Thoracic aorta endothelial cell (primary cell): Measurements from ENCODE around the gene RPS3. TPM values are rescaled to one million over a fixed set of nuclear protein-coding genes. Genes with fewer than 3 reads are reported as not detected.

Experiments
- small RNA-seq: library from RNA; depleted of rRNA; stranded (forward); fragments of <200 nt; gene quantifications from one replicate; pipeline ENCODE3, GENCODE V24; 2012
- total RNA-seq: library from RNA; depleted of rRNA; stranded (reverse); fragments of >200 nt; gene quantifications from 2 replicates; pipeline ENCODE4 v1.2.3, GENCODE V29; 2012

The RPS3 gene
- 2,995 and 3,562 TPM in 2 replicates for total RNA-seq

DNA sequence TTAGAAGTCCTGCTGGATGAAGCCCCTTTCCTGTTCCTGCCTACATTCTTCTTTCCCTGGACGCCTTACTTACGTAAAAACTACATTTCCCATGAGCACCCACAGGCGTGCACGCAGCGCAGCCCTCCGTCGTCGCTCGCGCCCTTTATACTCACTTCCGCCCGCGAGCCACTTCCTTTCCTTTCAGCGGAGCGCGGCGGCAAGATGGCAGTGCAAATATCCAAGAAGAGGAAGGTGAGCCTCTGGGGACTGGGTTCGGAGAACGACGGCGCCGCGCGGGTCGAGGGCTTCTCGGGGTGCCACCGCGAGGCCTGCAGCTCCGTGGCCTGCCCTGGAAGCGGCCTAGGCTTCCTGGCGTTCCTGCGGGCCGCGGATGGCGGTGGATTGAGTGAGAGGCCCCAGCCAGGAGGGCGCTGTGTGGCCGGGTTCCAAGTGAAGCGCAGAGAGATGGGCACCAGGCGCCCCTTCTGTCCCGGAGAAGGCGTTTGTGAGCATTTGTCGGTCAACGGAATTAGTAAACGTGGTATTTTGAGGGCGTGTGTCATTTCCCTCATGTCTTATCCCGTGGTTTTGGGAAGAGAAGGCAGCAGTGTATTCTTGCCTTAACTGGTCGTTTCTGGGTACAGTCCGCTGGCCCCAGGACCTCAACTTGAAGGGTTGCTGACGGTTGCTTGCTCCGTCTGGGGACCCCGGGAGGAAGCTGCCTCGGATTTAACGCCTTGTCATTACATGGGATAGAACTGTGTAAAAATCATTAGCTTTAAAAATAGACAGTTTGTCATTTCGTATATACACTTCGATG, at the start of gene RPS3:
Gene RPS3 (plus strand): TSS at position 175 of the 802 bp plus-strand sequence. CDS start 30 bp downstream, at position 205.

DNA sequence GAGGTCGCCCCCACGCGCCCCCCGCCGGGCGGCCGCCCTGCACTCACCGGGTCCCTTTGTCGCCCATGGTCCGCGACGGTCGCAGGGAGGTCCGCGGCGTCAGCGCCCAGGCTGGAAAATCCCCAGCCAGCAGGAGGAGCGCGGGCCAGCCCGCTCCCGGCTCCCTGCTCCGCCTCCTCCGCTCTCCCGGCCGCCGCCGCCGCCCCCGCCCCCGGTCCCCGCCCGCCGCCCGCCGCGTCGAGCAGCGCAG, 47.9 kb upstream of the RPS3 start, which contains the start of gene ARRB1:
Gene ARRB1 (minus strand): TSS at position 121 of the 250 bp plus-strand sequence. CDS start 54 bp downstream, at position 67.

DNA sequence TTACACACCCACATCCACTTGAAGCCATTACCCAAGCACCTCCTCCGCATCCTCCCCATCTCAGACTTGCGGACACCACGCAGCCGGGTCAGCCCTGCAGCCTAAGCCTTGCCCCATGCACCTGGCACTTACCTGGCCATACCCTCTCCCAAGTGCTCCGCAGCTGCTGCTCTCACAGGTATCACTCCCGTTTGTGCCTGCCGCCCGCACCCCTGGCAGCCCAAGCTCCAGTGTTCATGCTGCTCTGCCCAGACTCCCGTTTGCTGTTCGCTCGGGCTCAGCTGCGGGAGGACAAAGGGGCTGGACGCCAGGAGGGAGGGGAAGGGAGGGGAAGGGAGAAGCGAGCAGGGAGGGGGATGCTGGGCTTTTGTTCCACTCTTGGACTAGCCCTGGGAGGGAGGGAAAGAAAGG, 33.6 kb downstream of the RPS3 start, which contains the start of gene KLHL35:
Gene KLHL35 (minus strand): TSS at position 293 of the 411 bp plus-strand sequence. CDS start 2,574 bp downstream, outside the sequence.

Small RNA genes lying within 50 kb of the gene (small RNA-seq; reads per million reads assigned to genes)
- gene SNORD15A: not detected
- gene SNORD15B: 6,142 reads per million, percentile 100 among the genes with 10 or more reads in this experiment

Other genes starting within 250 kb of the RPS3 start
- gene SLCO2B1, start 248.4 kb upstream of the RPS3 start, total RNA-seq: 0.27 TPM in 1 of 2 replicates, not detected in the other
- gene TPBGL, start 158.7 kb upstream of the RPS3 start, total RNA-seq: 0.07 TPM in 1 of 2 replicates, not detected in the other
- 100 and 189 TPM in 2 replicates for gene ARRB1, start 47.9 kb upstream of the RPS3 start, total RNA-seq
- 1.0 and 2.1 TPM in 2 replicates for gene KLHL35, start 33.7 kb downstream of the RPS3 start, total RNA-seq
- gene GDPD5, start 126.4 kb downstream of the RPS3 start, total RNA-seq: 36.4 and 49.7 TPM in 2 replicates
- gene SERPINH1, start 162.7 kb downstream of the RPS3 start, total RNA-seq: 431 and 443 TPM in 2 replicates